Hepatocyte (in vitro differentiated cells): ENCODE results near the gene ADORA1.

Experiments
- CTCF ChIP-seq: fragments of 200-600 bp; sonication (generic); IDR thresholded peaks from 2 replicates; pipeline ENCODE4 v1.5.1; 2016; ENCODE audit warnings: antibody characterized with exemption, mild to moderate bottlenecking; ENCODE audit not compliant: poor library complexity
- EZH2 ChIP-seq: fragments of 200-600 bp; sonication (generic); IDR thresholded peaks from 2 replicates; pipeline ENCODE4 v1.6.1; 2016; ENCODE audit warnings: antibody characterized with exemption, mild to moderate bottlenecking, borderline replicate concordance
- EZH2phosphoT487 ChIP-seq: fragments of 200-600 bp; sonication (generic); IDR thresholded peaks from one replicate; pipeline ENCODE4 v1.6.1; 2018; ENCODE audit warnings: antibody characterized with exemption, mild to moderate bottlenecking, low read depth, moderate library complexity; ENCODE audit not compliant: unreplicated experiment, severe bottlenecking

DNA sequence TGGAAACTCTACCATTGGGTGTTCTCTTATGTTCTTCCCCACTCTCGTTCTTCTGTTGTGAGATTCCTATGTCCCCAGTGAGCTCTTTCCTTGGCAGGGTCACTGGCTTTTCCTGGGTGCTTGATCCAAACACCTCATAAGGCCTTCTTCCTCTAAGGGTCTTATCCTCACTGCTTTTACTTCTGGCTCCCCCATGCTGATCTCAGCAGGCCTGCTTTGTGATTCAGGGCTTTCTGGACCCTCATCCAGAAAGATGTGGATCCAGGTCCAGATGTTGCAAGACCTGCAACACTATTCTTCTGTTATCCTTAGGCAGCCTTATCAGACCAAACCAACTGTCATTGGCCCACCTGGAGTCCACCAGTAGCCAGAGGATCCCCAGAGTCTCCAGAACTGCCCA is 30.5 kb upstream of the ADORA1 start:
- no peak for TF ChIP-seq EZH2
- no peak for TF ChIP-seq CTCF
- no peak for TF ChIP-seq EZH2phosphoT487
